ENCODE data around the gene ECEL1.

GRCh38 chr2:232434091-232434490 is 53.5 kb downstream of the ECEL1 start:
- TF ChIP-seq CTCF (IDR thresholded peaks at IDR 0.05; ENCODE audit: poor library complexity) (no peak), EZH2phosphoT487 (IDR thresholded peaks at IDR 0.05; ENCODE audit: low read depth, severe bottlenecking, unreplicated experiment) (no peak)
